EH (cell line): Measurements from ENCODE around the gene EED.
A peak's percentile ranks its signal among the peaks of the same experiment; 100 is the strongest.

Source experiments
- DNase-seq: peaks from one replicate; pipeline ENCODE4 v3.0.0-alpha.2; 2015; ENCODE audit warnings: low read depth

Gene EED, protein sequence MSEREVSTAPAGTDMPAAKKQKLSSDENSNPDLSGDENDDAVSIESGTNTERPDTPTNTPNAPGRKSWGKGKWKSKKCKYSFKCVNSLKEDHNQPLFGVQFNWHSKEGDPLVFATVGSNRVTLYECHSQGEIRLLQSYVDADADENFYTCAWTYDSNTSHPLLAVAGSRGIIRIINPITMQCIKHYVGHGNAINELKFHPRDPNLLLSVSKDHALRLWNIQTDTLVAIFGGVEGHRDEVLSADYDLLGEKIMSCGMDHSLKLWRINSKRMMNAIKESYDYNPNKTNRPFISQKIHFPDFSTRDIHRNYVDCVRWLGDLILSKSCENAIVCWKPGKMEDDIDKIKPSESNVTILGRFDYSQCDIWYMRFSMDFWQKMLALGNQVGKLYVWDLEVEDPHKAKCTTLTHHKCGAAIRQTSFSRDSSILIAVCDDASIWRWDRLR

DNA sequence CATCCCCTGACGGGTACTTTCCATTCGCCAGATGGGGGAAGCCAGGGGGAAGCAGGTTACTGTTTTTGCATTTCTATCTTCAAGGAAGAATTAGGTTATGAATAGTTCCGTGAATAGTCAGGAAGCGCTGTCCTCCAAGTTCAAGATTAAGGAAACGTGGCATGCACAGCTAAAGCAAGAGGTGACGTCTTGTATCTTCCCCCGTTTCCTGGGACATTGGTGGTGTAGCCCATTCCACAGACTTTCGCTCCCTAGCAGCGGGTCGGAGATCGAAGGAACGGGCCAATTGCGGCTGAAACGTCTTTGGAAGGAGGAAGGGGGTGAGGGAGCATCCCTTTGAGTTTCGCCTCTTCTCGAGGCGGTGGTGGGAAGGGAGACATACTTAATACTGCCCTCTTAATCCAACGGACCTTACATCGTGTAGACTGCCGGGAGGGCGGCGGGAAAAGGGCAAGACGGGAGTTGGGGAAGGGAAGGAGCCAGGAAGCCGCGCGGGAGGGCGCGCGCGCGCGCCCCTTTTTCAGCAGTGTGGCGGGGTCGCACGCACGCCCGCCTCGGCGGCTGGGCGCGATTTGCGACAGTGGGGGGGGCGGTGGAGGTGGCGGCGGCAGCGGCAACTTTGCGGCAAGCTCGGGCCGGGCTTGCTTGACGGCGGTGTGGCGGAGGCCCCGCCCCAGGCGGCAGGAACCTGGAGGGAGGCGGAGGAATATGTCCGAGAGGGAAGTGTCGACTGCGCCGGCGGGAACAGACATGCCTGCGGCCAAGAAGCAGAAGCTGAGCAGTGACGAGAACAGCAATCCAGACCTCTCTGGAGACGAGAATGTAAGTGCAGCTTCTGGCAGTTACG is at the start of gene EED:
Gene EED (plus strand): TSS at position 232 of the 847 bp plus-strand sequence. CDS start 477 bp downstream, at position 709.
- DNase-seq, result peak; percentile 96

DNA sequence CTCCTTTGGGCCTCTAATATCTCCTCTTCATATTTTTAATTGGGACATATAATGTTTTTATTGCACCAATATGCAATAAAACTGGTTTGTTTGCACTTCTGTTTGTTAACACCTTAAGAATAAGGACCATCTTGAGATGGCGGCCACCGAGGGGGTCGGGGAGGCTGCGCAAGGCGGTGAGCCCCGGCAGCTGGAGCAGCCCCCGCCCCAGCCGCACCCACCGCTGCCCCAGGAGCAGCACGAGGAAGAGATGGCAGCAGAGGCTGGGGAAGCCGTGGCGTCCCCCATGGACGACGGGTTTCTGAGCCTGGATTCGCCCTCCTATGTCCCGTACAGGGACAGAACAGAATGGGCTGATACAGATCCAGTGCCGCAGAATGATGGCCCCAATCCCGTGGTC is 49.6 kb upstream of the EED start:
- DNase-seq, result no peak

- no peak for DNase-seq
These were observed 48.4 kb upstream of the EED start for GRCh38 chr11:86196085-86196696.

DNA sequence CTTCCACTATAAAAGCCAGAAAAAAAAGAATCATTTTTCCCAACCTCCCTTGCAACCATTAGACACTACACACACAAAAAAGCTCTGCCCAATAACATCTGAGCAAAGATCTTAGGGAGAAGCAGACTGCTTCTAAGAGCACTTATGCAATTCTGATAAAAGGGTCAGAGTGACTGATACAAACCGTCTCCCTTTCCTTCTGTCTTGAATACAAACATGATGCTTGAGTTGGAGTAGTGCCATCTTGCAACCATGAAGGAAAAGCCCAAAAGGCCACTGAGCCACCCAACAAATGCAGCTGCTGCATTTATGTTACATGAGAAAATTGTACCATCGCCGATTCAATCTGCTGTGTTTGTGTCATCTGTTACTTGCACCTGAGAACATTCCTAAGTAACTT is 47.6 kb upstream of the EED start:
- DNase-seq, result no peak

DNA sequence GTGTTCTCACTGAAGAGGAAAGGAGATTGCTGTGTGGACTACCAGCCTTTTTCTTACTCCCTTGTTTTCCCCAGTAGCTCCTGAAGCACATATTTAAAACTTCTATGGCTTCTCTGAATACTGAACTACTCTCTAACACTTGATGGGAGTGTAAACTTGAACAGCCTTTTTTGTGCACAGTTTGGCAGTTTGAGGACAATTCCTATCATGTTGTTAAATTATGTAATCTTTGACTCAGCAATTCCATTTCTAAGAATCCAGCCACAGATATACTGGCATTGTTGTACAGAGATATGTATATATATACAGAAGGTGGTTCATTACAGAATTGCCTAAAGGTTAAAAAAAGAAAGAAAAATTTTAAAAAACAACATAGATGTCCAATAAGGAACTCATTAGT is 47.1 kb upstream of the EED start:
- peak; percentile 39 for DNase-seq

- no peak for DNase-seq
These were observed 46.4 kb upstream of the EED start for GRCh38 chr11:86198139-86198538.

GRCh38 chr11:86199354-86199753 is 45.2 kb upstream of the EED start:
- DNase-seq, result no peak

DNA sequence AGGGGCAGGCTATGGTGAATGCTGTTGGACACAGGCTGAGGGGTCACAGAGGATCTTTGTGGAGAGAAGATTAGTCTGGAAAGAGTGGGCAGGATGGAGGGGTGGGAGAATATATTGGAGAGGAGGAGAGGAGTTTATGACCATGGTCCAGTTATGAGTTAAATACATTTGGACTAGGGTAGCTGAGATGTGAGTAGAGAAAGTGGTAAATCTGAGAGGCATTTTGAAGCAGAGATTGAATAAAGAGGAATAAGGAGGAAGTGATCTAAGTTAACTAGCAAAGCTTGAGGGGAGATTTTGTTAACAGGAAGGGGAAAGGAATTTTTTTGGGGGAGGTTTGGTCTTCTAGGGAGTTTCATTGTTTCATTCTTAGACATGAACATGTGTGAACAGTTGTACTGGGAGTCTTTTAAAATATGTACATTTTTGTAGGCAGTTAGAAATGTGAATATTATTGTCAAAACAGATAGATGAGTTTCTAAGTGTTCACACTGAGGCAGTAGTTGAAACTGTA is 43.1 kb upstream of the EED start:
- no peak for DNase-seq

- DNase-seq, result no peak
These were observed 42.6 kb upstream of the EED start for GRCh38 chr11:86202013-86202336.

DNA sequence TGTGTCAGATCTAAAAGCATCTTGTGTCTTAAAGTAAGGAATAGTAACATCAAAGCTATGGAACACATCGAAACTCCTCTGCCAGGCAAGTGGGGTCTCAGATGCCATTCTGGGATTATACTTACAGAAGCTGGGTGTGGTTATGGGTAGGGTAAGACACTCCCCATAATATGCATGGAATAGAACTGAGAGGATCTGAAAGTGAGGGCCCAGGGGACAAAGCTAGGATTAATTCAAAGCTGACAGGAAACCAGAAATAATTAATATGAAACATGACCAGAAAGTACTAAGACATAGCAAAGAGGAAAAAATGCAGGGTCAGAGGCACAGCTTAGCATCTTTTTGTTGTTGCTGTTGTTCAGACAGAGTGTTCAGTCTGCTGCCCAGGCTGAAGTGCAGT is 40.2 kb upstream of the EED start:
- DNase-seq, result no peak

DNA sequence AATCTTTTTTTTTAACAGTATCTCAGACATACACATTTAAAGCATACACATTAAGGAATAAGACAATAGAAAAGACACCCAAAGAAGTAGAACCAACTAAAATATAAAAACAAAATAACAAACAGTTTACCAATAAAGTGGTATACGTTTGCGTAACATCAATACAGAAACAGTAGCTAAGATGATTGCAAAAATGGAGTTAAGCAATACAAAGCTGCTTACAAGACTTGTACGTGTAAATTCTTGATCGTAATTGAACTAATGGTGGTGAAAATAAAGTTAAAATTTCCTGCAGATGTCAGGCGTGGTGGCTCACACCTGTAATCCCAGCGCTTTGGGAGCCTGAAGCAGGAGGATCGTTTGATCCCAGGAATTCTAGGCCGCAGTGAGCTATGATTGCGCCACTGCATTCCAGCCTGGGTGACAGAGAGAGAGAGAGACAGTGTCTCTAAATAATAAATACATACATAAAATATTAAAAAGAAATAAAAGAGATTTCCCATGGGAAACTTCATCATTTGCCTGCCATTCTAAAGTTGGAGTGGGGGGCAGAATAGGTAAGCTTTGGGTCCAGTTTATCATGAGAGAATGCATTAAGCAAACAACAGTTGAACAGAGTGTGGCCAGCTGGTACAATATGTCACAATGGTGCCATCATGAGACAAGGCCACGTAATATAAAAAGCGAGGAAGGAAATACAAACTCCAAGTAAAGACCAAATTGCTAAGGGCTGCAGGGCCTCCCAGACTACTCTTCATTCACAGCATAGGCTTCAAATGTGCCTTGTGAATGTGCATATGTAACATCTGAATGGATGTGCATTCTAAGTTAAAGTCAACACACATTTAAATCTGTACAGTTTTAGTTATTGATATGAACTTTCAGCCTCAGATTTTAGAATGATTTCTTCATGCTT is 38.9 kb upstream of the EED start:
- DNase-seq, result no peak

DNA sequence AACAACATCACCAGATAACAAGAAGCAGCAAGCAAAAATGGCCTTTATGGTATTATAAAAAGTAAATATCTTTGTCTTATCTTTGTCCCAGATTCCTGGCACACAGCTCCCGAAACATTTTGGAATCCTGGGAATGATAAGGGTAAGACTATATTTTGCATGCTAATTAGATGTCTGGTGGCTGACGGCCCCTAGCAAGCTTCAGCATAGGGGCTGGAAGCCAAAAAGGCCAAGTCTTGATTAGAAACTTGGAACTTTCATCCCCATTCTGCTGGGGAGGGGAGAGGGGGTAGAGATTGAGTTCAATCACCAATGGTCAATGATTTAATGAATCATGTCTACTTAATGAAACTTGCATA is 38.2 kb upstream of the EED start:
- DNase-seq, result no peak

- no peak for DNase-seq
These were observed 37.1 kb upstream of the EED start for GRCh38 chr11:86207413-86207812.

GRCh38 chr11:86208572-86208971 is 36.0 kb upstream of the EED start:
- no peak for DNase-seq

- DNase-seq, result no peak
These were observed 34.5 kb upstream of the EED start for GRCh38 chr11:86209806-86210657.

- no peak for DNase-seq
These were observed 33.7 kb upstream of the EED start for GRCh38 chr11:86210898-86211297.

DNA sequence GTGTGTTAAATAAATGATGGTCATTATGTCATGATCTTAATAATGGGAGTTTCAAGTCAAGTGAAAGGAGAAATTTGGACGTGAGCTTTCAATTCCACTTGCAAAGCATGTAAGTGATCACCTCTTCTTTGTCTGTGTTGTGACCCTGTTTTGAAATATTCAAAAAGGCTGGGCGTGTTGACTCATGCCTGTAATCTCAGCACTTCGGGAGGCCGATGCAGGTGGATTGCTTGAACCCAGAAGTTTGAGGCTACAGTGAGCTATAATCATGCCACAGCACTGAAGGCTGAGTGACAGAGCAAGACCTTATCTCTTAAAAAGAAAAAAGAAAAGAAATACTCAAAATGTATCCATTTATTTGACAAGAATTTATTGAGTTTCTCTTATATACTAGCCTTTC is 32.9 kb upstream of the EED start:
- DNase-seq, result no peak

- DNase-seq, result no peak
These were observed 32.4 kb upstream of the EED start for GRCh38 chr11:86212019-86212611.

DNA sequence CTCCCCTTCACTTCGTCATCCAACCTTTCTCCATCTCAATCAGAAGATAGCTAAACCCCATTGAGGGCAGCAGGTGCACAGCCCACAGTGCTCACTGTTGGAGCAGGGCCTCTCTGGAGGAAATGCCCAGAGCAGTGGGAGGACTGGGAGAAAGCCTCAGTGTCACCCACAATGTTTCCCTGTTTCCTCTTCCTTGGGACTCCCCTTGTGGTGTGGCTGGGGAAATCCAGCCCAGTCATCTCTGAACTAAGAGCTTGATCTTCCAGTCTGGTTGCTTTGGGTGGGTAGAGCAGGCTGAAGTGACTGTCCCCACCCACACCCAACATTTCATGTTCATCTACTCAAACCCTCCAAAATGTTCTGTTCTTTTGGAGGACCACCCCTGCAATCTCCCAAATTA is 29.8 kb upstream of the EED start:
- no peak for DNase-seq
